Fibroblast of villous mesenchyme (primary cell): Measurements from ENCODE around the gene CREBZF. TPM values are rescaled to one million over a fixed set of nuclear protein-coding genes. Genes with fewer than 3 reads are reported as not detected.
"Not testable (repeated sequence)": the region's sequence is repeated elsewhere in the genome, so short reads cannot be mapped to it uniquely, and the experiment has no call there.

ENCODE experiments used
- DNase-seq: peaks from one replicate; pipeline ENCODE4 v3.0.0-alpha.2; 2010; ENCODE audit warnings: low read depth
- H3K4me3 ChIP-seq: 2 replicates; pipeline ENCODE4 v1.5.1; 2011; ENCODE audit warnings: low read depth, mild to moderate bottlenecking, low read length
- total RNA-seq: library from RNA; depleted of rRNA; stranded (reverse); fragments of >200 nt; gene quantifications from 2 replicates; pipeline ENCODE4 v1.2.3, GENCODE V29; 2012
- TF ChIP-seq, protein P1 (sequence below): IDR thresholded peaks from 2 replicates; pipeline ENCODE4 v1.5.1; 2012; ENCODE audit warnings: low read depth, mild to moderate bottlenecking, low read length; ENCODE audit not compliant: insufficient read depth

CREBZF gene
- total RNA-seq, 1 donor: 41.5 TPM

- no peak overlapping the region for H3K4me3 ChIP-seq
- TF ChIP-seq, protein P1, sequence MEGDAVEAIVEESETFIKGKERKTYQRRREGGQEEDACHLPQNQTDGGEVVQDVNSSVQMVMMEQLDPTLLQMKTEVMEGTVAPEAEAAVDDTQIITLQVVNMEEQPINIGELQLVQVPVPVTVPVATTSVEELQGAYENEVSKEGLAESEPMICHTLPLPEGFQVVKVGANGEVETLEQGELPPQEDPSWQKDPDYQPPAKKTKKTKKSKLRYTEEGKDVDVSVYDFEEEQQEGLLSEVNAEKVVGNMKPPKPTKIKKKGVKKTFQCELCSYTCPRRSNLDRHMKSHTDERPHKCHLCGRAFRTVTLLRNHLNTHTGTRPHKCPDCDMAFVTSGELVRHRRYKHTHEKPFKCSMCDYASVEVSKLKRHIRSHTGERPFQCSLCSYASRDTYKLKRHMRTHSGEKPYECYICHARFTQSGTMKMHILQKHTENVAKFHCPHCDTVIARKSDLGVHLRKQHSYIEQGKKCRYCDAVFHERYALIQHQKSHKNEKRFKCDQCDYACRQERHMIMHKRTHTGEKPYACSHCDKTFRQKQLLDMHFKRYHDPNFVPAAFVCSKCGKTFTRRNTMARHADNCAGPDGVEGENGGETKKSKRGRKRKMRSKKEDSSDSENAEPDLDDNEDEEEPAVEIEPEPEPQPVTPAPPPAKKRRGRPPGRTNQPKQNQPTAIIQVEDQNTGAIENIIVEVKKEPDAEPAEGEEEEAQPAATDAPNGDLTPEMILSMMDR: no peak
These were observed 44.7 kb downstream of the CREBZF start for GRCh38 chr11:85620256-85620655.

DNA sequence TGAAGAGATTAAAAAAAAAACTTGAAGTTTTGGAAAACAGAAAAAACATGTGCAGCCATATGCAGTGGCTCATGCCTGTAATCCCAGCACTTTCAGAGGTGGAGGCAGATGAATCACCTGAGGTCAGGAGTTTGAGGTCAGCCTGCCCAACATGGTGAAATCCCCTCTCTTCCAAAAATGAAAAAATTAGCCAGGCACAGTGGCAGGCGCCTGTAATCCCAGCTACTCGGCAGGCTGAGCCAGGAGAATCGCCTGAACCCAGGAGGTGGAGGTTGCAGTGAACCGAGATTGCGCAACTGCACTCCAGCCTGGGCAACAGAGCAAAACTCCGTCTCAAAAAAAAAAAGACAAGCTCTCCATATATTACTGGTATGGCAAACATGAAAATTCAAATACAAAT lies 45.4 kb downstream of the CREBZF start:
- H3K4me3 ChIP-seq: no peak overlapping the region
- DNase-seq: no peak
- TF ChIP-seq, protein P1: no peak

More at GRCh38 chr11:85620256-85620655, 44.7 kb downstream of the CREBZF start:
- DNase-seq: no peak

DNA sequence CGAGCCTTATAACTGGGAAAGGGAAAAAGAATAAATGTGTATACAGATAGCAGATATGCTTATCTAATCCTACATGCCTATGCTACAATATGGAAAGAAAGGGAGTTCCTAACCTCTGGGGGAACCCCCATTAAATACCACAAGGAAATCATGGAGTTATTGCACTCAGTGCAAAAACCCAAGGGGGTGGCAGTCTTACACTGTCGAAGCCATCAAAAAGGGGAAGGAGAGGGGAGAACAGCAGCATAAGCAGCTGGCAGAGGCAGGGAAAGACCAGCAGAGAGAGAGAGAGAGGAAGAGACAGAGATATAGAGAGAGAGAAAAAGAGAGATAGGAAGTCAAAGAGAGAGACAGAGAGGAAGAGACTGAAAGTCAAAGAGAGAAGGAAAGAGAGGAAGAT lies 53.3 kb downstream of the CREBZF start:
- DNase-seq, H3K4me3 ChIP-seq: not testable (repeated sequence)

Other genes starting within 250 kb of the CREBZF start
- gene DLG2, start 37.8 kb downstream of the CREBZF start, total RNA-seq: 1.3 TPM in 2 replicates
- 67.0 and 73.0 TPM in 2 replicates for gene TMEM126B, start 36.5 kb downstream of the CREBZF start, total RNA-seq
- gene TMEM126A, start 17.2 kb downstream of the CREBZF start, total RNA-seq: 39.9 and 46.6 TPM in 2 replicates
- gene CCDC89, start 21.1 kb upstream of the CREBZF start, total RNA-seq: 2.6 and 3.9 TPM in 2 replicates
- 10.8 and 28.3 TPM in 2 replicates for gene SYTL2, start 146.0 kb upstream of the CREBZF start, total RNA-seq
- gene CCDC83, start 190.3 kb upstream of the CREBZF start, total RNA-seq: not detected in 2 replicates